HEK293 (cell line): ENCODE data around the gene SBF1.

Experiments
- CTCF ChIP-seq: fragments of 450-650 bp; formaldehyde crosslinking; IDR thresholded peaks from 2 replicates; pipeline ENCODE4 v1.5.1; 2016; ENCODE audit warnings: missing biosample characterization, missing genetic modification characterization
- REST ChIP-seq: fragments of 450-650 bp; formaldehyde crosslinking; IDR thresholded peaks from 2 replicates; pipeline ENCODE4 v1.5.1; 2016; ENCODE audit warnings: missing biosample characterization, missing genetic modification characterization
- ZBTB21 ChIP-seq: fragments of 450-650 bp; formaldehyde crosslinking; IDR thresholded peaks from 2 replicates; pipeline ENCODE4 v1.5.1; 2017; ENCODE audit warnings: missing biosample characterization, missing genetic modification characterization
- ZEB2 ChIP-seq: fragments of 450-650 bp; formaldehyde crosslinking; IDR thresholded peaks from 2 replicates; pipeline ENCODE4 v1.5.1; 2016; ENCODE audit warnings: missing biosample characterization, missing genetic modification characterization
- ZNF138 ChIP-seq: fragments of 450-650 bp; formaldehyde crosslinking; IDR thresholded peaks from 2 replicates; pipeline ENCODE4 v1.5.1; 2016; ENCODE audit warnings: missing biosample characterization, missing genetic modification characterization, borderline replicate concordance
- ZNF561 ChIP-seq: fragments of 450-650 bp; IDR thresholded peaks from 2 replicates; pipeline ENCODE4 v1.5.1; 2018; ENCODE audit warnings: missing biosample characterization, missing genetic modification characterization, borderline replicate concordance
- ZNF639 ChIP-seq: fragments of 450-650 bp; formaldehyde crosslinking; IDR thresholded peaks from 2 replicates; pipeline ENCODE4 v1.5.1; 2016; ENCODE audit warnings: missing biosample characterization, missing genetic modification characterization

GRCh38 chr22:50446708-50447575 lies 27.9 kb downstream of the SBF1 start:
- TF ChIP-seq REST (tag by site-specific recombination) = no peak
- TF ChIP-seq CTCF = no peak
- TF ChIP-seq ZNF639 (tag by site-specific recombination) = no peak
- no peak for TF ChIP-seq ZBTB21 (tag by site-specific recombination)
- TF ChIP-seq ZNF561 = no peak
- no peak for TF ChIP-seq ZNF138 (tag by site-specific recombination)
- TF ChIP-seq ZEB2 (tag by site-specific recombination) = no peak
